Ishikawa (cell line): ENCODE results near the gene NABP2.

Experiments used
- CREB1 ChIP-seq: IDR thresholded peaks from 2 replicates; pipeline ENCODE4 v1.6.1; 2012; ENCODE audit warnings: low read depth
- TAF1 ChIP-seq: IDR thresholded peaks from 2 replicates; pipeline ENCODE4 v1.6.1; 2012; ENCODE audit warnings: low read depth, mild to moderate bottlenecking
- TEAD4 ChIP-seq: IDR thresholded peaks from 2 replicates; pipeline ENCODE4 v1.6.1; 2012
- YY1 ChIP-seq: IDR thresholded peaks from 2 replicates; pipeline ENCODE4 v1.6.1; 2012; ENCODE audit warnings: low read depth
- TF ChIP-seq, protein P1 (sequence below): IDR thresholded peaks from 2 replicates; pipeline ENCODE4 v1.6.1; 2012; ENCODE audit warnings: low read depth, mild to moderate bottlenecking

- TF ChIP-seq TAF1 (no peak), CREB1 (no peak), TEAD4 (no peak), YY1 (no peak)
- TF ChIP-seq, protein P1, sequence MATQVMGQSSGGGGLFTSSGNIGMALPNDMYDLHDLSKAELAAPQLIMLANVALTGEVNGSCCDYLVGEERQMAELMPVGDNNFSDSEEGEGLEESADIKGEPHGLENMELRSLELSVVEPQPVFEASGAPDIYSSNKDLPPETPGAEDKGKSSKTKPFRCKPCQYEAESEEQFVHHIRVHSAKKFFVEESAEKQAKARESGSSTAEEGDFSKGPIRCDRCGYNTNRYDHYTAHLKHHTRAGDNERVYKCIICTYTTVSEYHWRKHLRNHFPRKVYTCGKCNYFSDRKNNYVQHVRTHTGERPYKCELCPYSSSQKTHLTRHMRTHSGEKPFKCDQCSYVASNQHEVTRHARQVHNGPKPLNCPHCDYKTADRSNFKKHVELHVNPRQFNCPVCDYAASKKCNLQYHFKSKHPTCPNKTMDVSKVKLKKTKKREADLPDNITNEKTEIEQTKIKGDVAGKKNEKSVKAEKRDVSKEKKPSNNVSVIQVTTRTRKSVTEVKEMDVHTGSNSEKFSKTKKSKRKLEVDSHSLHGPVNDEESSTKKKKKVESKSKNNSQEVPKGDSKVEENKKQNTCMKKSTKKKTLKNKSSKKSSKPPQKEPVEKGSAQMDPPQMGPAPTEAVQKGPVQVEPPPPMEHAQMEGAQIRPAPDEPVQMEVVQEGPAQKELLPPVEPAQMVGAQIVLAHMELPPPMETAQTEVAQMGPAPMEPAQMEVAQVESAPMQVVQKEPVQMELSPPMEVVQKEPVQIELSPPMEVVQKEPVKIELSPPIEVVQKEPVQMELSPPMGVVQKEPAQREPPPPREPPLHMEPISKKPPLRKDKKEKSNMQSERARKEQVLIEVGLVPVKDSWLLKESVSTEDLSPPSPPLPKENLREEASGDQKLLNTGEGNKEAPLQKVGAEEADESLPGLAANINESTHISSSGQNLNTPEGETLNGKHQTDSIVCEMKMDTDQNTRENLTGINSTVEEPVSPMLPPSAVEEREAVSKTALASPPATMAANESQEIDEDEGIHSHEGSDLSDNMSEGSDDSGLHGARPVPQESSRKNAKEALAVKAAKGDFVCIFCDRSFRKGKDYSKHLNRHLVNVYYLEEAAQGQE, result no peak
These were observed 28.9 kb downstream of the NABP2 start for GRCh38 chr12:56253091-56253490.
